Measurements from ENCODE around the gene DDX23. TPM values are rescaled to one million over a fixed set of nuclear protein-coding genes. Genes with fewer than 3 reads are reported as not detected.
"Not testable (repeated sequence)": the region's sequence is repeated elsewhere in the genome, so short reads cannot be mapped to it uniquely, and the experiment has no call there.

The DDX23 gene
- polyA plus RNA-seq, 1 donor from 2014 or later, result 96.5 TPM

- Histone ChIP-seq H3K27me3 (ENCODE audit: insufficient read depth, low read depth, low read length) (no peaks in the 10 kb centered on the region), H2AFZ (ENCODE audit: low read depth, low read length) (peak overlapping the region; percentile 22), H3K27ac (ENCODE audit: low read length) (no peak overlapping the region)
Observed at GRCh38 chr12:48852734-48853688, 1.0 kb upstream of the DDX23 start.

DNA sequence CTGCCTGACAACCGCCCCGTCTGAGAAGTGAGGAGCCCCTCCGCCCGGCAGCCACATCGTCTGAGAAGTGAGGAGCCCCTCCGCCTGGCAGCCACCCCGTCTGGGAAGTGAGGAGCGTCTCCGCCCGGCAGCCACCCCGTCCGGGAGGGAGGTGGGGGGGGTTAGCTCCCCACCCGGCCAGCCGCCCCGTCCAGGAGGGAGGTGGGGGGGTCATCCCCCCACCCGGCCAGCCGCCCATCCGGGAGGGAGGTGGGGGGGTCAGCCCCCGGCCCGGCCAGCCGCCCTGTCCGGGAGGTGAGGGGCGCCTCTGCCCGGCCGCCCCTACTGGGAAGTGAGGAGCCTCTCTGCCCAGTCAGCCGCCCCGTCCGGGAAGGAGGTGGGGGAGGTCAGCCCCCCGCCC lies 9.9 kb downstream of the DDX23 start:
- H2AFZ ChIP-seq (ENCODE audit: low read depth, low read length); H3K27me3 ChIP-seq (ENCODE audit: insufficient read depth, low read depth, low read length); H3K27ac ChIP-seq (ENCODE audit: low read length); H3K4me2 ChIP-seq (ENCODE audit: low read length); H3K9me3 ChIP-seq (ENCODE audit: low read length); H3K4me3 ChIP-seq (ENCODE audit: low read length); H3F3A ChIP-seq (ENCODE audit: insufficient read depth, low read length, poor library complexity, severe bottlenecking); H3K9me2 ChIP-seq (ENCODE audit: insufficient read depth, low read length); H3K9ac ChIP-seq (ENCODE audit: low read length); H3K79me2 ChIP-seq (replicated peaks; ENCODE audit: insufficient read depth, low read length); H3K36me3 ChIP-seq (ENCODE audit: insufficient read depth, low read length); H4K20me1 ChIP-seq (ENCODE audit: insufficient read depth): not testable (repeated sequence)

More at GRCh38 chr12:48852734-48853688, 1.0 kb upstream of the DDX23 start:
- TF ChIP-seq RAD21 (conservative IDR thresholded peaks at IDR 0.05) (peak; percentile 96), TAF1 (IDR thresholded peaks at IDR 0.05; ENCODE audit: low read depth) (no peak), CTCF (IDR thresholded peaks at IDR 0.05; ENCODE audit: poor library complexity, severe bottlenecking) (peak; percentile 94), SMC3 (conservative IDR thresholded peaks at IDR 0.05; ENCODE audit: poor library complexity) (peak; percentile 97)
- H3K36me3 ChIP-seq (ENCODE audit: insufficient read depth, low read length), result no peaks in the 10 kb centered on the region
- no peaks in the 10 kb centered on the region for H3K9me2 ChIP-seq (ENCODE audit: insufficient read depth, low read length)
- H3F3A ChIP-seq (ENCODE audit: insufficient read depth, low read length, poor library complexity, severe bottlenecking), result no peaks in the 10 kb centered on the region
- H3K9ac ChIP-seq (ENCODE audit: low read length), result peak overlapping the region; percentile 37
- H3K4me2 ChIP-seq (ENCODE audit: low read length), result peak overlapping the region; percentile 38
- no peaks in the 10 kb centered on the region for H4K20me1 ChIP-seq (ENCODE audit: insufficient read depth)
- peak overlapping the region; percentile 95 for H3K4me3 ChIP-seq (ENCODE audit: low read length)
- H3K79me2 ChIP-seq (replicated peaks; ENCODE audit: insufficient read depth, low read length), result peaks cover 21% of the 10 kb centered on the region
- no peaks in the 10 kb centered on the region for H3K9me3 ChIP-seq (ENCODE audit: low read length)

DNA sequence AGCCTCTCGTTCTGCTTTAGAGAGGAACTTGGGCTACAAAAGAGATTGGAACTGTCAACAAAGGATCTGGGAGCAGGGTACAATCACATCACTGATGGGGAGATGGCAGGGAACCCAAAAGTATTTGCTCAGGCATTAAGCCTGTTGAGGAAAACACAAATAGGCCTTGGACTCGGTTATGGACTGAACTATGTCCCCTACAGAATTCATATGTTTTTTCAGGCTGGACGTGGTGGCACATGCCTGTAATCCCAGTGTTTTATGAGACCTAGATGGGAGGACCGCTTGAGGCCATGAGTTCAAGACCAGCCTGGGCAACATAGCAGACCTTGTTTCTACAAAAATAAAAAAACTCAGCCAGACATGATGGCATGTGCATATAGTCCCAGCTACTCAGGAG lies 13.9 kb downstream of the DDX23 start:
- H3F3A ChIP-seq (ENCODE audit: insufficient read depth, low read length, poor library complexity, severe bottlenecking), result no peaks in the 10 kb centered on the region
- H2AFZ ChIP-seq (ENCODE audit: low read depth, low read length), result no peak overlapping the region
- H4K20me1 ChIP-seq (ENCODE audit: insufficient read depth), result no peaks in the 10 kb centered on the region
- no peak overlapping the region for H3K4me2 ChIP-seq (ENCODE audit: low read length)
- no peak overlapping the region for H3K4me3 ChIP-seq (ENCODE audit: low read length)
- H3K36me3 ChIP-seq (ENCODE audit: insufficient read depth, low read length), result no peaks in the 10 kb centered on the region
- H3K9ac ChIP-seq (ENCODE audit: low read length), result no peak overlapping the region
- H3K27me3 ChIP-seq (ENCODE audit: insufficient read depth, low read depth, low read length), result no peaks in the 10 kb centered on the region
- no peaks in the 10 kb centered on the region for H3K79me2 ChIP-seq (replicated peaks; ENCODE audit: insufficient read depth, low read length)
- H3K9me2 ChIP-seq (ENCODE audit: insufficient read depth, low read length), result no peaks in the 10 kb centered on the region
- TF ChIP-seq CTCF (IDR thresholded peaks at IDR 0.05; ENCODE audit: poor library complexity, severe bottlenecking), result no peak
- TF ChIP-seq TAF1 (IDR thresholded peaks at IDR 0.05; ENCODE audit: low read depth), result no peak
- TF ChIP-seq EP300 (conservative IDR thresholded peaks at IDR 0.05; ENCODE audit: poor library complexity, severe bottlenecking), result no peak
- no peak for TF ChIP-seq EZH2 (IDR thresholded peaks at IDR 0.05; ENCODE audit: borderline replicate concordance, insufficient read depth, low read length, poor library complexity, severe bottlenecking)
- no peak overlapping the region for H3K27ac ChIP-seq (ENCODE audit: low read length)
- no peaks in the 10 kb centered on the region for H3K9me3 ChIP-seq (ENCODE audit: low read length)
